GM12878 (cell line): ENCODE measurements around the gene KAZN. TPM values are rescaled to one million over a fixed set of nuclear protein-coding genes. Genes with fewer than 3 reads are reported as not detected.
A peak's percentile ranks its signal among the peaks of the same experiment; 100 is the strongest.

Experiments used
- ATF7 ChIP-seq: fragments of 450-650 bp; IDR thresholded peaks from 2 replicates; pipeline ENCODE4 v1.6.1; 2016; ENCODE audit warnings: low read depth, mild to moderate bottlenecking
- BRCA1 ChIP-seq: IDR thresholded peaks from 2 replicates; pipeline ENCODE4 v1.6.1; 2011; ENCODE audit warnings: low read depth, low read length, improper control_type of control experiment
- EED ChIP-seq: sonication (generic); IDR thresholded peaks from 2 replicates; pipeline ENCODE4 v1.6.1; 2016; ENCODE audit warnings: antibody characterized with exemption, low read depth
- EP300 ChIP-seq, 2 experiments: fragments of 150-350 bp in 1 of 2; IDR thresholded peaks; 2 replicates each; pipeline ENCODE4 v1.6.1; 2011 to 2012; ENCODE audit warnings: low read depth in 2 of 2, low read length in 2 of 2, borderline replicate concordance in 1 of 2, improper control_type of control experiment in 1 of 2, inconsistent platforms in 1 of 2; ENCODE audit not compliant: control insufficient read depth in 1 of 2
- FOXM1 ChIP-seq: IDR thresholded peaks from 2 replicates; pipeline ENCODE4 v1.6.1; 2012; ENCODE audit warnings: low read depth, mild to moderate bottlenecking, inconsistent platforms, low read length, moderate library complexity
- IKZF1 ChIP-seq: fragments of 450-650 bp; conservative IDR thresholded peaks from 2 replicates; pipeline ENCODE4 v1.6.1; 2017; ENCODE audit warnings: antibody characterized with exemption, mild to moderate bottlenecking
- MYC ChIP-seq: IDR thresholded peaks from 2 replicates; pipeline ENCODE4 v1.6.1; 2011; ENCODE audit warnings: mild to moderate bottlenecking, low read length, moderate library complexity, inconsistent platforms; ENCODE audit not compliant: insufficient read depth, insufficient replicate concordance, insufficient read length, severe bottlenecking
- NR2C1 ChIP-seq: fragments of 450-650 bp; IDR thresholded peaks from 2 replicates; pipeline ENCODE4 v1.6.1; 2017; ENCODE audit warnings: antibody characterized with exemption, mild to moderate bottlenecking, moderate library complexity
- PAX8 ChIP-seq: fragments of 450-650 bp; IDR thresholded peaks from 2 replicates; pipeline ENCODE4 v1.6.1; 2017; ENCODE audit warnings: mild to moderate bottlenecking, moderate library complexity
- SMAD1 ChIP-seq: fragments of 450-650 bp; IDR thresholded peaks from 2 replicates; pipeline ENCODE4 v1.6.1; 2018; ENCODE audit warnings: mild to moderate bottlenecking, low read depth; ENCODE audit not compliant: partially characterized antibody
- TCF12 ChIP-seq: IDR thresholded peaks from 2 replicates; pipeline ENCODE4 v1.6.1; 2011; ENCODE audit warnings: low read depth, mild to moderate bottlenecking, low read length
- YY1 ChIP-seq: IDR thresholded peaks from 2 replicates; pipeline ENCODE4 v1.6.1; 2011; ENCODE audit warnings: low read depth, mild to moderate bottlenecking, low read length
- ZNF24 ChIP-seq: fragments of 450-650 bp; IDR thresholded peaks from 2 replicates; pipeline ENCODE4 v1.6.1; 2017; ENCODE audit warnings: antibody characterized with exemption, mild to moderate bottlenecking
- polyA plus RNA-seq, 11 experiments: library from polyadenylated mRNA; depleted of rRNA in 4 of 11; unstranded in 6 of 11; stranded (reverse) in 5 of 11; fragments of >200 nt; fragmentation: Nextera tagmentation in 4 of 11; fragmentation: Illumina TruSeq in 1 of 11; extraction: Ambion mirVana in 4 of 11; extraction: Trizol in 1 of 11; gene quantifications; 1 replicate in 1 of 11; 2 replicates in 10 of 11; pipeline versions ENCODE4 v1.2.1 to v1.2.3, GENCODE V29; 2011 to 2016; ENCODE audit warnings: inconsistent platforms in 2 of 11, missing spikeins in 2 of 11, low read depth in 1 of 11
- total RNA-seq, 4 experiments: library from RNA; depleted of rRNA in 3 of 4; stranded (reverse); fragments of >200 nt in 3 of 4; fragmentation: Illumina TruSeq in 1 of 4; extraction: Trizol in 1 of 4; gene quantifications; 2 replicates each; pipeline versions ENCODE4 v1.2.1 to v1.2.3, GENCODE V29; 2013 to 2021
- TF ChIP-seq, protein P1 (sequence below): fragments of 450-650 bp; IDR thresholded peaks from 2 replicates; pipeline ENCODE4 v1.6.1; 2017; ENCODE audit warnings: mild to moderate bottlenecking, moderate library complexity
- TF ChIP-seq, protein P2 (sequence below): fragments of 450-650 bp; IDR thresholded peaks from 2 replicates; pipeline ENCODE4 v1.6.1; 2016; ENCODE audit warnings: mild to moderate bottlenecking
- TF ChIP-seq, protein P3 (sequence below): fragments of 150-350 bp; IDR thresholded peaks from 2 replicates; pipeline ENCODE4 v1.6.1; 2016; ENCODE audit warnings: low read depth, low read length

KAZN gene
- total and polyA plus RNA-seq, 10 of the 15 experiments (the other 5 are each of a cell fraction or from before 2014, with no cell fraction given), result 0.72 to 4.0 (median 1.2) TPM

DNA sequence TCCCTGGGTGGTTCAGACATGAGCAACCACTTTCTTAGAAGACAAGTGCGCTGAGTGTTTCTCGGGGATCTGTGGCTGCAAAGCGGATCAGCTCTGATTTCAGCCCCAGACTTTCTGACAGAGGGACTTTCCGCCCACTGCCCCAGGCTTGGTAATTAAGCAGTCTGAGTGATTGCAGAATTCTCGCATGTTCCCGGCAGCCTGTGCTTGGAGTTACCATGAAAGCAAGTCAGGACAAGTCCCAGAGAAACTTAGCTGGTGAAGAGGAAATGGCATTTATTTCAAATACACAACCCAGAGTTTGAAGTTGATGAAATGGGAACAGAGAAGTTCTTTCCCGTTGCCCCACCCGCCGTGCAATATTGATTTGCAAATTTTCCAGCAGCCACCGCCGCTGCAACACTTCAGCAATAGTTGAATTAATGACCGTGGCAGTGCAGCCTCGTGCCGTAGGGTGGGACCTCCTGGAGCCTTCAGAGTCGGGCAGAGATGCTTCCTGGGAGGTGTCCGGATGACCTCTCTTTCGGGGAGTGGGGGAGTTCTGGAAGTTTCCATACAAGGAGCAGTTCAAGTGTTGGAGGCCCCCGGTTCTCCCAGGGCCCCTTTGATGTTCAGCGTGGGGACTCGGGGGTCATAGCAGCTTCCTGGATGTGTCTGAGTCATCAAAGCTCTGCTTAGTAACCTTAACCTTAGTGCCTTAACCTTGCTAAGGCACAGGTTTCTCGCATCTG is 134.7 kb downstream of the KAZN start (continued):
- TF ChIP-seq, protein P1, sequence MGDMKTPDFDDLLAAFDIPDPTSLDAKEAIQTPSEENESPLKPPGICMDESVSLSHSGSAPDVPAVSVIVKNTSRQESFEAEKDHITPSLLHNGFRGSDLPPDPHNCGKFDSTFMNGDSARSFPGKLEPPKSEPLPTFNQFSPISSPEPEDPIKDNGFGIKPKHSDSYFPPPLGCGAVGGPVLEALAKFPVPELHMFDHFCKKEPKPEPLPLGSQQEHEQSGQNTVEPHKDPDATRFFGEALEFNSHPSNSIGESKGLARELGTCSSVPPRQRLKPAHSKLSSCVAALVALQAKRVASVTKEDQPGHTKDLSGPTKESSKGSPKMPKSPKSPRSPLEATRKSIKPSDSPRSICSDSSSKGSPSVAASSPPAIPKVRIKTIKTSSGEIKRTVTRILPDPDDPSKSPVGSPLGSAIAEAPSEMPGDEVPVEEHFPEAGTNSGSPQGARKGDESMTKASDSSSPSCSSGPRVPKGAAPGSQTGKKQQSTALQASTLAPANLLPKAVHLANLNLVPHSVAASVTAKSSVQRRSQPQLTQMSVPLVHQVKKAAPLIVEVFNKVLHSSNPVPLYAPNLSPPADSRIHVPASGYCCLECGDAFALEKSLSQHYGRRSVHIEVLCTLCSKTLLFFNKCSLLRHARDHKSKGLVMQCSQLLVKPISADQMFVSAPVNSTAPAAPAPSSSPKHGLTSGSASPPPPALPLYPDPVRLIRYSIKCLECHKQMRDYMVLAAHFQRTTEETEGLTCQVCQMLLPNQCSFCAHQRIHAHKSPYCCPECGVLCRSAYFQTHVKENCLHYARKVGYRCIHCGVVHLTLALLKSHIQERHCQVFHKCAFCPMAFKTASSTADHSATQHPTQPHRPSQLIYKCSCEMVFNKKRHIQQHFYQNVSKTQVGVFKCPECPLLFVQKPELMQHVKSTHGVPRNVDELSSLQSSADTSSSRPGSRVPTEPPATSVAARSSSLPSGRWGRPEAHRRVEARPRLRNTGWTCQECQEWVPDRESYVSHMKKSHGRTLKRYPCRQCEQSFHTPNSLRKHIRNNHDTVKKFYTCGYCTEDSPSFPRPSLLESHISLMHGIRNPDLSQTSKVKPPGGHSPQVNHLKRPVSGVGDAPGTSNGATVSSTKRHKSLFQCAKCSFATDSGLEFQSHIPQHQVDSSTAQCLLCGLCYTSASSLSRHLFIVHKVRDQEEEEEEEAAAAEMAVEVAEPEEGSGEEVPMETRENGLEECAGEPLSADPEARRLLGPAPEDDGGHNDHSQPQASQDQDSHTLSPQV, result no peak
- TF ChIP-seq ATF7 (no peak), SMAD1 (no peak), FOXM1 (no peak), EP300 (IDR thresholded peaks at IDR 0.05; ENCODE audit: borderline replicate concordance in 1 of 2, control insufficient read depth in 1 of 2, low read depth in 2 of 2, low read length in 2 of 2) (peak; percentile 23 to 27; a peak in 2 of 4 replicates), MYC (no peak), NR2C1 (no peak), ZNF24 (no peak), BRCA1 (no peak), EED (peak; percentile 60), YY1 (no peak), TCF12 (no peak; the same call in 1 of the 2 replicates), PAX8 (no peak), IKZF1 (peak; percentile 76)
- TF ChIP-seq, protein P2, sequence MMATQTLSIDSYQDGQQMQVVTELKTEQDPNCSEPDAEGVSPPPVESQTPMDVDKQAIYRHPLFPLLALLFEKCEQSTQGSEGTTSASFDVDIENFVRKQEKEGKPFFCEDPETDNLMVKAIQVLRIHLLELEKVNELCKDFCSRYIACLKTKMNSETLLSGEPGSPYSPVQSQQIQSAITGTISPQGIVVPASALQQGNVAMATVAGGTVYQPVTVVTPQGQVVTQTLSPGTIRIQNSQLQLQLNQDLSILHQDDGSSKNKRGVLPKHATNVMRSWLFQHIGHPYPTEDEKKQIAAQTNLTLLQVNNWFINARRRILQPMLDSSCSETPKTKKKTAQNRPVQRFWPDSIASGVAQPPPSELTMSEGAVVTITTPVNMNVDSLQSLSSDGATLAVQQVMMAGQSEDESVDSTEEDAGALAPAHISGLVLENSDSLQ, result no peak
- TF ChIP-seq, protein P3, sequence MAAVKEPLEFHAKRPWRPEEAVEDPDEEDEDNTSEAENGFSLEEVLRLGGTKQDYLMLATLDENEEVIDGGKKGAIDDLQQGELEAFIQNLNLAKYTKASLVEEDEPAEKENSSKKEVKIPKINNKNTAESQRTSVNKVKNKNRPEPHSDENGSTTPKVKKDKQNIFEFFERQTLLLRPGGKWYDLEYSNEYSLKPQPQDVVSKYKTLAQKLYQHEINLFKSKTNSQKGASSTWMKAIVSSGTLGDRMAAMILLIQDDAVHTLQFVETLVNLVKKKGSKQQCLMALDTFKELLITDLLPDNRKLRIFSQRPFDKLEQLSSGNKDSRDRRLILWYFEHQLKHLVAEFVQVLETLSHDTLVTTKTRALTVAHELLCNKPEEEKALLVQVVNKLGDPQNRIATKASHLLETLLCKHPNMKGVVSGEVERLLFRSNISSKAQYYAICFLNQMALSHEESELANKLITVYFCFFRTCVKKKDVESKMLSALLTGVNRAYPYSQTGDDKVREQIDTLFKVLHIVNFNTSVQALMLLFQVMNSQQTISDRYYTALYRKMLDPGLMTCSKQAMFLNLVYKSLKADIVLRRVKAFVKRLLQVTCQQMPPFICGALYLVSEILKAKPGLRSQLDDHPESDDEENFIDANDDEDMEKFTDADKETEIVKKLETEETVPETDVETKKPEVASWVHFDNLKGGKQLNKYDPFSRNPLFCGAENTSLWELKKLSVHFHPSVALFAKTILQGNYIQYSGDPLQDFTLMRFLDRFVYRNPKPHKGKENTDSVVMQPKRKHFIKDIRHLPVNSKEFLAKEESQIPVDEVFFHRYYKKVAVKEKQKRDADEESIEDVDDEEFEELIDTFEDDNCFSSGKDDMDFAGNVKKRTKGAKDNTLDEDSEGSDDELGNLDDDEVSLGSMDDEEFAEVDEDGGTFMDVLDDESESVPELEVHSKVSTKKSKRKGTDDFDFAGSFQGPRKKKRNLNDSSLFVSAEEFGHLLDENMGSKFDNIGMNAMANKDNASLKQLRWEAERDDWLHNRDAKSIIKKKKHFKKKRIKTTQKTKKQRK, result no peak
